Activated CD4-positive, alpha-beta T cell treated with anti-CD3 and anti-CD28 coated beads, Interleukin-2, Interleukin-4, amounts not matched to agents 100 ng/mL and 50 ng/mL, durations not matched to agents 16 hours and 8 hours (primary cell): ENCODE results near the gene ZNF611.
"Not testable (repeated sequence)": the region's sequence is repeated elsewhere in the genome, so short reads cannot be mapped to it uniquely, and the experiment has no call there.

ENCODE experiments used
- DNase-seq: peaks from one replicate; pipeline ENCODE4 v3.0.0-alpha.2; 2020; ENCODE audit warnings: low spot score

The ZNF611 gene

GRCh38 chr19:52734893-52735661 lies at the start of gene ZNF611:
Gene ZNF611, minus strand, starts transcription at chr19:52735044. Its CDS starts 19,150 bp downstream, at chr19:52715894.
- peak; percentile 97 for DNase-seq

DNA sequence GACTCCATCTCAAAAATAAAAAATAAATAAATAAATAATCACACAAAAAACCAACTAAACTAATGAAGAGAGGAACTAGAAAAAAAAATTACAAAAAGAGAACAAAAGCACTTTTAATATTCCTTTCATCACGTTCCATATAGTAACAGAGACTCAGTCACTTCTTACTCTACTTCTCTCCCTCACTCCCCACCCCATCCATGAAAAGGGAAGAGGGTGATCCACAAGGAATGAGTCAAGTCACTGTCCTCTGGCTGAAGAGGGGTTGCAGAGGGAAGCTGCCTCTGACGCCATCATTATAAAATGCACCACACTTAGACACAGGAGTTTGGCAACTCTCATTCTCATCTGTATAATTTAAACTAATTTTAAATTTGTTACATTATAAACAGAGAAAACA lies 48.0 kb upstream of the ZNF611 start:
- not testable (repeated sequence) for DNase-seq

DNA sequence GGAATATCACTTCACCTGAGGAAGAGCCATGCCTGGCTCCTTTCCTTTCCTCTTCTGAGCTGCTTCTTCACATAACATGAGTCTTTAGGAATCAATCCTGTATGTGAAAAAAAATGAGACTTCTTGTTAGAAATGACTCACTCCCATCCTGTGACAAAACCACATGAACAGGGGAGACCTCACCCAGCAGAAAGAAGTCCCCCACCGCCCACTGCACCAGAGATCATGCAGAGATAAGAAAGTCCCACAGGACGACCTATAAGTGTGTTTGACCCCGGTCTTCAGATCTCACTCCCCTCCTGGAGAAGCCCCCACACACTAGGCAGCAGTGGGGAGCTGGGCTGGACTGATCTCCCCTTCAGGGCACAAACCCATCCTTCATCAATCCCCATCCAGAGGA lies 44.0 kb upstream of the ZNF611 start:
- DNase-seq, result peak; percentile 6

DNA sequence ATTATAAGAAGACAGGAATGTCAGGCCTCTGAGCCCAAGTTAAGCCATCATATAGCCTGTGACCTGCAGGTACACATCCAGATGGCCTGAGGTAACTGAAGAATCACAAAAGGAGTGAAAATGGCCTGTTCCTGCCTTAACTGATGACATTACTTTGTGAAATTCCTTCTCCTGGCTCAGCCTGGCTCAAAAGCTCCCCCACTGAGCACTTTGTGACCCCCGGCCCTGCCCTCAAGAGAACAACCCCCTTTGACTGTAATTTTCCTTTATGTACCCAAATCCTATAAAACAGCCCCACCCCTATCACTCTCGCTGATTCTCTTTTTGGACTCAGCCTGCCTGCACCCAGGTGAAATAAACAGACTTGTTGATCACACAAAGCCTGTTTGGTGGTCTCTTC lies 21.6 kb upstream of the ZNF611 start:
- DNase-seq, result not testable (repeated sequence)

DNA sequence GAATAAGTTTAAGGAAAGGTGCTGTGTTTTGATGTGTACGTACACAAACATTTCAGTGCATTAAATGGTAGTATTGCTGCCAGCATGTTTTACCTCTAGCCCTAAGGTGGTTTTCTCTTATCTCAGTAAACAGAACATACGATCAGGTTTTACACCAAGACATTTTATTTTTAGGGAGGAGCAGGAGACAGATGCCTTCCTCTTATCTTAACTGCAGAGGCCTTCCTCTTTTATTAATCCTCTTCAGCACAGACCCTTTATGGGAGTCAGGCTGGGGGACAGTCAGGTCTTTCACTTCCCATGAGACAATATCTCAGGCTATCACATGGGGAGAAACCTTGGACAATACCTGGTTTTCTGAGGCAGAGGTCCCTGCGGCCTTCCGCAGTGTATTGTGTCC lies 14.9 kb upstream of the ZNF611 start:
- no peak for DNase-seq

- DNase-seq, result no peak
Observed at GRCh38 chr19:52748336-52748950, 13.6 kb upstream of the ZNF611 start.

- DNase-seq, result not testable (repeated sequence)
Observed at GRCh38 chr19:52745919-52746318, 11.1 kb upstream of the ZNF611 start.

DNA sequence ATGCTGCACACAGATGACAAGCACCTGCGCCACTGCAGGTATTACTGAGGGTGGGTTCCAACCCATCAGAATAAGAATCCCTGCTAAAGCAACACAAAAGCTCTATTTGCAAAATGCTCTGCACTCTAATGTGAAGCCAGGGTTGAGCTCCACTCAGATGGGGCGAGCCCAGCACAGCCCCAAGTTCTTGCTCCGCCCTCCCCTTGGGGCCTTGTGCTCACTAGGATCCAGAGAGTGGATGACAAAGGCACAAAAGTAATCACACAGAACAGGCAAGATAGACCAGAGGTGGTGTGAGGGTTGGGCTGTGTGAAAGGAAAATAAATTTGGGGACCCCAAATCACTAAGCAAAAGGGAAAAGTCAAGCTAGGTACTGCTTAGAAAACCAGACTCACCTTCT lies 8.2 kb upstream of the ZNF611 start:
- no peak for DNase-seq

DNA sequence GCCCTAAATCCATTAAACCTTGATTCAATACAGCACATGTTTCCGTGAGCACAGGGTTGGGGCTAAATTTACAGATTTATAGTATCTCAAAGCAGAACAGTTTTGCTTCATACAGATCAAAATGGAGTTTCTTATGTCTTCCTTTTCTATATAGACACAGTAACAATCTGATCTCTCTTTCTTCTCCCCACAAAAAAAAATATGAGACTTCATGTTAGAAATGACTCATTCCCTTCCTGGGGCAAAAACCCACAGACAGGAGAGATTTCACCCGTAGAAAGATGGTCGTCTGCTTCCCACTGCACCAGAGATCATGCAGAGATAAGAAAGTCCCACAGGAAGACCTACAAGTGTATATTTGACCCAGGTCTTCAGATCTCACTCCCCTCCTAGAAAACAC lies 7.7 kb upstream of the ZNF611 start:
- DNase-seq, result peak; percentile 7

DNA sequence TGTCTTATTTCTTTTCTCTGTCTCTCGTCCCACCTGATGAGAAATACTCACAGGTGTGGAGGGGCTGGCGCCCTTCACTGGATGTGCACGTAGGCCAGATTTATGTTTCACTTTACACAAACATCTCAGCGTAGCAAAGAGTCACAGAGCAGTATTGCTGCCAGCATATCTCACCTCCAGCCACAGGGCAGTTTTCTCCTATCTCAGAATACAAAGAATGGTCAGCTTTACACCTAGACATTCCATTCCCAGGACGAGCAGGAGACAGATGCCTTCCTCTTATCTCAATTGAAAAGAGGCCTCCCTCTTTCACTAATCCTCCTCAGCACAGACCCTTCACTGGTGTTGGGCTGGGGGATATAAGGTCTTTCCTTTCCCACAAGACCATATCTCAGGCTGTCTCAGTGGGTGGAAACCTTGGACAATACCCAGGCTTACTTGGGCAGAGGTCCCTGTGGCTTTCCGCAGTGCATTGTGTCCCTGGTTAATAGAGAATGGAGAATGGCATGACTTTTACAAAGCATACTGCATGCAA lies 7.2 kb upstream of the ZNF611 start:
- no peak for DNase-seq

GRCh38 chr19:52741371-52741770 lies 6.5 kb upstream of the ZNF611 start:
- DNase-seq, result not testable (repeated sequence)

DNA sequence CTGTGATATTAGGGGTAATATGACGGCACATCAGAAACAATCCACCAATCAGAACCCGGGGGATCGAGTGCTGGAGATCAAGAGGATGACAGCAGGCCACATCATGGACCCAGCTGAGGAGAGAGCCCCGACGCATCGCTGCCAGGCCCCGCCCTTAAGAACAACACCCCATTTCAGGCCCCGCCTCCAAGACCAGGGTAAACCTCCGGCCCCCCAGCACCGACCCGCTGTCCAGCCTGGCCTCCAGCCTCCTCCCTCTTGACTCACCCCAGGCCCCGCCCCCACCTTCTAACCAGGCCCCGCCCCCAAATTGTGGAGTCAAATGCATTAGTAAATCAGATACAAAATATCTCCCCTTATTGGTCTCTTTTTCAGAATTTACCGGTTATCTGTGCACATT lies 4.7 kb upstream of the ZNF611 start:
- DNase-seq, result no peak

GRCh38 chr19:52735734-52736133 lies 890 bp upstream of the ZNF611 start:
- no peak for DNase-seq

DNA sequence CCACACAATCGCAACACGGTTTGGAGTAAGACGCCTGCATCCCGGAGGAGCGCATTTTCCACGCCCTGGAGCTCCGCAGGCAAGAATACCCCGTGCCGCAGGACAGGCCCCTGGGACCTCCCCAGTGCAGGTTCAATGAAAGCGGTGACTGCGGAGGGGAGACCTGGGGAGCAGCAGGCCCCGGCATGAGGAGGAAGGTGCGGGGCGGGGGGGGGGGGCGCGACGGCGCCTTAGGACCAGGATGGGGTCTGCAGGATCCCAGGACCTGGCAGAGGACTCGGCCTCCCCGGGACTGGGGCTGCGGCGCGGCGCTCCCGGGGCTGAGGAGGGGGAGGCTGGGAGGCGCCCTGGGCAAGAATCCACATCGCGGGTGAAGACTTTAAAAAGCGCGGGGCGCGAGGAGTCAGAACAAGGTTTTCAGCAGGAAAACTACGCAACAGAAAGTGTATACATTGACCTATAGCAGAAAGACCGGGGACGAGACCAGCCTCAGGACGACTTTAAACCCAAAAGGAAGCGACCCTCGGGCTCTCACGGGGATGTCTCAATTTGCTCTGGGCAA lies 432 bp downstream of the ZNF611 start:
- no peak for DNase-seq

GRCh38 chr19:52726051-52726450 lies 8.8 kb downstream of the ZNF611 start:
- DNase-seq, result not testable (repeated sequence)

DNA sequence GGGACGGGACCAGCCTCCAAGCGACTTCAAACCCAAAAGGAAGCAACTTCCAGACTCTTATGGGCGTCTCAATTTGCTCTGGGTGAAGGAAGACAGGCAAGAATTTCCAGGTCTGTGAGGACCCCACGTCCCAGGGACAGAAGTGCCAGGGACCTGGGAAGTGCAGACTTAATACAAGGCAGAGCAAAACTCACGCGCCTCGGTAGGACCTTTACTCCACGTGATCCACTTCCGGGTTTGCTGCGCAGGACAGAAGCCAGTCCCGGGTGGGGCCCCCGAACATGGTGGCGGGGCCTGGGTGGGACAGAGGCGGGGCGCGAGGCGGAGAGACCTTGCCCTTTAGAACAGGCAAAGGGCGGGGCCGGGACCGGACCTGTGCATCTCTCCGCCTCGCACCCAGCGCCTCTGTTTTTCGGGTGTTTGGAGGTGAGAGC lies 9.3 kb downstream of the ZNF611 start:
- DNase-seq, result no peak

- DNase-seq, result no peak
Observed at GRCh38 chr19:52724701-52725514, 9.9 kb downstream of the ZNF611 start.

DNA sequence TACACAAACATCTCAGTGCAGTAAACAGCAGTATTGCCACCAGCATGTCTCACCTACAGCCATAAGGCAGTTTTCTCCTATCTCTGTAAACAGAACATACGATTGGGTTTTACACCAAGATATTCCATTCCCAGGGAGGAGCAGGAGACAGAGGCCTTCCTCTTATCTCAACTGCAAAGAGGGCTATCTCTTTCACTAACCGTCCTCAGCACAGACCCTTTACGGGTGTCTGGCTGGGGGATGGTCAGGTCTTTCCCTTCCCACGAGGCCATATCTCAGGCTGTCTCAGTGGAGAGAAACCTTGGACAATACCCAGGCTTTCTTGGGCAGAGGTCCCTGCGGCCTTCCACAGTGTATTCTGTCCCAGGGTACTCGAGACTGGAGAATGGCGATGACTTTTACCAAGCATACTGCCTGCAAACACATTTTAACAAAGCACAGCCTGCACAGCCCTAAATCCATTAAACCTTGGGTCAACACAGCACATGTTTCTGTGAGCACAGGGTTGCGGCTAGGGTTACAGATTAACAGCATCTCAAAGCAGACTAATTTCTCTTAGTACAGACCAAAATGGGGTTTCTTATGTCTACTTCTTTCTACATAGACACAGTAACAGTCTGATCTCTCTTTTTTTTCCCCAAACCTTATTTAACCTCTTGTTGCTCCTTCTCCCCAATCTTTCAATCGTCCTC lies 10.8 kb downstream of the ZNF611 start:
- DNase-seq, result not testable (repeated sequence)

DNA sequence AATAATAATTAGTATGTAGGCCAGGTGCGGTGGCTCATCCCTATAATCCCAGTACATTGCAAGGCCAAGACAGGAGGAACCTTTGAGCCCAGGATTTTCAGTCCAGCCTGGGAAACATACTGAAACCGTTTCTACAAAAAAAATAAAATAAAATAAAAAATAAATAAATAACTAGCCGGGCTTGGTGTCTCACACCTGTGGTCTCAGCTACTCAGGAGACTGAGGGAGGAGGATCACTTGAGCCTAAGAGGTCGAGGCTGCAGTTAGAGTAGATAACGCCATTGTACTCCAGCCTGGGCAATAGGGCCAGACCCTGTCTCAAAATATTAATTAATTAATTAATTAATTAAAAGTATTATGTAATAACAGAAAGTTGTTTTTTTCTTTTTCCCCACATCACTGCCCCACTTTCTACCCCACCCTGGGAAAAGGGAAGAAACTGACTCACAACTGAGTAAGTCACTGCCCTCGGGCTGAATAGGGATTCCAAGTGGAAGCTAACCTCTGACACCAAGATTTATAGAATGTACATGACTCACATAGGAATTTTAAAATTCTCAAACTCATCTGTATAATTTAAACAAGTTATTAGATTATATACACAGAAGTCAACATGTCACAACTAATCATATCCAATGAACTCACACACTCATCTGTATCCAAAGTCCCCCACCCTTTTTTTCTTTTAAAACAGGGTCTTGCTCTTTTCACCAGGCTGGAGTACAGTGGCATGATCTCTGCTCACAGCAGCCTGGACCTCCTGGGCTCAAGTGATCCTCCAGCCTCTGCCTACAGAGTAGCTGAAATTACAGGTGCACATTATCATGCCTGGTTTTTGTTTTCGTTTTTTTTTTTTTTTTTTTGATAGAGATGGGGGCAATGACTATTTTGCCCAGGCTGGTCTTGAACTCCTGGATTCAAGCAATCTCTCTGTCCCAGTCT lies 12.5 kb downstream of the ZNF611 start:
- DNase-seq, result no peak

- not testable (repeated sequence) for DNase-seq
Observed at GRCh38 chr19:52720541-52720940, 14.3 kb downstream of the ZNF611 start.
